ENCODE measurements around the gene ZNF20. TPM values are rescaled to one million over a fixed set of nuclear protein-coding genes. Genes with fewer than 3 reads are reported as not detected.

ZNF20 gene
- 5.6 and 8.3 TPM in 2 replicates for total RNA-seq (2011; cell fraction: chromatin; rRNA removed; ENCODE audit: low replicate concordance)
- 6.7 and 7.5 TPM in 2 replicates for total RNA-seq (2011; cell fraction: nucleolus; rRNA removed)
- total RNA-seq (2011; cell fraction: nucleoplasm; rRNA removed), result 6.6 and 6.7 TPM in 2 replicates
- total RNA-seq (2014; rRNA removed) (1.2 and 2.2 TPM in 2 replicates), total RNA-seq (2014; rRNA removed; fragmentation: Illumina TruSeq; extraction: Trizol) (3.1 and 3.3 TPM in 2 replicates), total RNA-seq (2015; rRNA removed; fragmentation: Illumina TruSeq; extraction: Trizol) (3.7 and 4.1 TPM in 2 replicates), total RNA-seq (2021) (1.7 and 3.2 TPM in 2 replicates), polyA plus RNA-seq (2011; rRNA removed) (1.7 and 2.4 TPM in 2 replicates), polyA plus RNA-seq (2014; fragmentation: Illumina TruSeq; extraction: Trizol) (1.3 and 1.4 TPM in 2 replicates), polyA plus RNA-seq (2014; fragmentation: Nextera tagmentation; extraction: Ambion mirVana) (1 to 10 TPM; 3.3 to 3.4 TPM), polyA plus RNA-seq (2014; rRNA removed) (1.7 and 2.7 TPM in 2 replicates), polyA minus RNA-seq (2011; rRNA and poly(A)+ RNA removed) (3.3 and 3.8 TPM in 2 replicates), Bru-seq, nascent RNA (percentile 29 among the genes with signal in this experiment), BruChase-seq, experiment 1, labeled RNA remaining after a 2-hour chase (percentile 24 among the genes with signal in this experiment), BruChase-seq, experiment 2, labeled RNA remaining after a 6-hour chase (percentile 25 among the genes with signal in this experiment)
- polyA plus RNA-seq (2011; cell fraction: cytosol; rRNA removed), result 0.40 and 0.65 TPM in 2 replicates
- polyA plus RNA-seq (2011; cell fraction: nucleus; rRNA removed), result 1.4 and 1.5 TPM in 2 replicates
- 2.1 and 3.4 TPM in 2 replicates for polyA plus RNA-seq (2012)
- polyA minus RNA-seq (2011; cell fraction: cytosol; rRNA and poly(A)+ RNA removed), result 1.1 and 1.2 TPM in 2 replicates
- 2.7 and 3.9 TPM in 2 replicates for polyA minus RNA-seq (2011; cell fraction: nucleus; rRNA and poly(A)+ RNA removed)
- long read RNA-seq, experiment 1, partial matches to known transcripts, result 0 of 10 reads
- long read RNA-seq, experiment 1, other reads (novel, unspliced or antisense), result 6 of 10 reads
- long read RNA-seq, experiment 2, partial matches to known transcripts, result 0 of 1 reads
- long read RNA-seq, experiment 2, other reads (novel, unspliced or antisense), result 1 of 1 reads
- long read RNA-seq, experiment 3, partial matches to known transcripts, result 0 of 1 reads
- long read RNA-seq, experiment 3, other reads (novel, unspliced or antisense), result 0 of 1 reads

- H3K27ac ChIP-seq (ENCODE audit: extremely low read depth, low read depth, low read length), result peak within 1 kb of the TSS; percentile 79; the same call in 2 of the 3 replicates
- ChIA-PET CTCF (ENCODE audit: low intra/inter-chr PET ratio) (interaction anchor here (0.5 kb wide), 1 partner anchor 1295 kb away, joined by 5 read pairs; no protein-coding TSS in a partner anchor), POLR2A (interaction anchor here (0.6 to 1.4 kb wide), 11 partner anchors 13 to 653 kb away, joined by 3 to 5 read pairs (median 4); partner anchors contain the start of gene ZNF442)
- ATAC-seq, result peak; percentile 99
- H3K79me2 ChIP-seq (ENCODE audit: control insufficient read depth, insufficient read depth, low read length), result no peaks in the 10 kb centered on the region; the same call in 2 of the 3 replicates
- WGBS (ENCODE audit: insufficient coverage, low coverage, missing lambda C conversion rate), result 4% methylated on average over 24 of the region's 49 CpGs
- H3K4me2 ChIP-seq (ENCODE audit: insufficient read depth, low read length), result peak within 1 kb of the TSS; percentile 85
- peak within 1 kb of the TSS; percentile 60 to 93 for H3K9ac ChIP-seq (ENCODE audit: insufficient read depth in 1 of 2, low read depth in 2 of 2, low read length in 2 of 2)
- H4K20me1 ChIP-seq (replicated peaks; ENCODE audit: control insufficient read depth, insufficient read depth, low read length), result no peaks in the 10 kb centered on the region
- H3K4me1 ChIP-seq (replicated peaks in 1 of 2; ENCODE audit: control insufficient read depth in 2 of 2, insufficient read depth in 2 of 2, low read length in 2 of 2), result peaks cover 5 to 12% of the 10 kb centered on the region in 2 experiments; a peak in 4 of 5 replicates
- peaks cover 10% of the 10 kb centered on the region; the same call in 1 of the 3 replicates for H3K36me3 ChIP-seq (ENCODE audit: control insufficient read depth, insufficient read depth, low read length)
- DNase-seq (ENCODE audit: extremely low read depth in 1 of 4, low spot score in 3 of 4), result peak; percentile 92 to 95 (median 94)
- no peaks in the 10 kb centered on the region for H3K27me3 ChIP-seq (ENCODE audit: control insufficient read depth in 2 of 2, insufficient read depth in 2 of 2, low read length in 2 of 2)
- intact Hi-C loops (cut with micrococcal nuclease), result loop anchor here (2.0 to 5.0 kb wide), 4 partner anchors 49 to 251 kb away; no protein-coding TSS in a partner anchor
- peak; percentile 94 for FAIRE-seq
- peak within 1 kb of the TSS; percentile 87 for H2AFZ ChIP-seq (ENCODE audit: low read depth, low read length)
- H3K9me1 ChIP-seq (ENCODE audit: control insufficient read depth, insufficient read depth, low read length), result no peaks in the 10 kb centered on the region
- in situ Hi-C loops (cut with MboI), result loop anchor here (5.0 to 10.0 kb wide), 3 partner anchors 263 to 478 kb away; partner anchors contain the start of gene ZNF491
- BruUV-seq (replicated peaks), result TSS peak; percentile 66
- peak within 1 kb of the TSS; percentile 69 for H3K4me3 ChIP-seq
- peaks cover 2% of the 10 kb centered on the region; the same call in 1 of the 2 replicates for H3K9me3 ChIP-seq (replicated peaks; ENCODE audit: control insufficient read depth, insufficient read depth, low read depth, low read length)
- TF ChIP-seq POLR2G (IDR thresholded peaks at IDR 0.05; ENCODE audit: low read depth, low read length) (peak; percentile 69), HDAC3 (IDR thresholded peaks at IDR 0.05; ENCODE audit: borderline replicate concordance, partially characterized antibody) (no peak), TAF1 (IDR thresholded peaks at IDR 0.05; ENCODE audit: control insufficient read depth, extremely low read depth, insufficient read depth, low read length, severe bottlenecking) (peak; percentile 25), IFI16 (CRISPR knock-in tag; IDR thresholded peaks at IDR 0.05) (no peak), SMARCA4 (IDR thresholded peaks at IDR 0.05) (no peak), NBN (IDR thresholded peaks at IDR 0.05; ENCODE audit: low read depth) (no peak), NRF1 (conservative IDR thresholded peaks at IDR 0.05 in 1 of 2, IDR thresholded peaks at IDR 0.05 in 1 of 2) (peak in 1 of 2 experiments; percentile 32; a peak in 1 of 4 replicates), ELK3 (CRISPR knock-in tag; IDR thresholded peaks at IDR 0.05) (no peak)
- TF ChIP-seq, protein P1, sequence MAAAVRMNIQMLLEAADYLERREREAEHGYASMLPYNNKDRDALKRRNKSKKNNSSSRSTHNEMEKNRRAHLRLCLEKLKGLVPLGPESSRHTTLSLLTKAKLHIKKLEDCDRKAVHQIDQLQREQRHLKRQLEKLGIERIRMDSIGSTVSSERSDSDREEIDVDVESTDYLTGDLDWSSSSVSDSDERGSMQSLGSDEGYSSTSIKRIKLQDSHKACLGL (CRISPR knock-in tag; IDR thresholded peaks at IDR 0.05; ENCODE audit: borderline replicate concordance, poor library complexity, severe bottlenecking), result no peak
- TF ChIP-seq, protein P2, sequence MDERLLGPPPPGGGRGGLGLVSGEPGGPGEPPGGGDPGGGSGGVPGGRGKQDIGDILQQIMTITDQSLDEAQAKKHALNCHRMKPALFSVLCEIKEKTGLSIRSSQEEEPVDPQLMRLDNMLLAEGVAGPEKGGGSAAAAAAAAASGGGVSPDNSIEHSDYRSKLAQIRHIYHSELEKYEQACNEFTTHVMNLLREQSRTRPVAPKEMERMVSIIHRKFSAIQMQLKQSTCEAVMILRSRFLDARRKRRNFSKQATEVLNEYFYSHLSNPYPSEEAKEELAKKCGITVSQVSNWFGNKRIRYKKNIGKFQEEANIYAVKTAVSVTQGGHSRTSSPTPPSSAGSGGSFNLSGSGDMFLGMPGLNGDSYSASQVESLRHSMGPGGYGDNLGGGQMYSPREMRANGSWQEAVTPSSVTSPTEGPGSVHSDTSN (CRISPR knock-in tag; IDR thresholded peaks at IDR 0.05; ENCODE audit: low read depth), result peak; percentile 48
- TF ChIP-seq, protein P2 (tag; conservative IDR thresholded peaks at IDR 0.05; ENCODE audit: low read depth), result peak; percentile 84
Measured at GRCh38 chr19:12139885-12140544, at the start of gene ZNF20. Gene ZNF20 (minus strand): TSS chr19:12140350. CDS start chr19:12140182, 168 bp downstream.
